Spleen (tissue), 11 donors: Measurements from ENCODE around the gene SH3BP4. TPM values are rescaled to one million over a fixed set of nuclear protein-coding genes. Genes with fewer than 3 reads are reported as not detected.

Experiments used
- DNase-seq: peaks from one replicate; pipeline ENCODE4 v3.0.0-alpha.2; 2020
- H3K27ac ChIP-seq, 8 donors: fragments of 200-600 bp; sonication (generic) in 7 of 8; 1 replicate in 4 of 8; 2 replicates in 4 of 8; pipeline versions ENCODE4 v1.5.0 to v1.8.0; 2016 to 2021; ENCODE audit warnings: inconsistent platforms in 4 of 8, mild to moderate bottlenecking in 4 of 8, moderate library complexity in 1 of 8
- H3K27me3 ChIP-seq, 7 donors: fragments of 200-600 bp; sonication (generic) in 6 of 7; replicated peaks in 1 of 7; 1 replicate in 4 of 7; 2 replicates in 3 of 7; pipeline versions ENCODE4 v1.5.0 to v1.8.0; 2016 to 2021; ENCODE audit warnings: inconsistent platforms in 3 of 7, mild to moderate bottlenecking in 1 of 7
- H3K36me3 ChIP-seq, 6 donors: fragments of 200-600 bp; sonication (generic) in 5 of 6; 1 replicate in 4 of 6; 2 replicates in 2 of 6; pipeline versions ENCODE4 v1.5.0 to v1.8.0; 2016 to 2021; ENCODE audit warnings: inconsistent platforms in 2 of 6
- H3K4me1 ChIP-seq, 6 donors: fragments of 200-600 bp; sonication (generic) in 5 of 6; 1 replicate in 3 of 6; 2 replicates in 3 of 6; pipeline versions ENCODE4 v1.5.0 to v1.8.0; 2016 to 2021; ENCODE audit warnings: inconsistent platforms in 3 of 6
- H3K4me3 ChIP-seq, 8 donors: fragments of 200-600 bp; sonication (generic) in 7 of 8; 1 replicate in 4 of 8; 2 replicates in 4 of 8; pipeline versions ENCODE4 v1.5.0 to v1.8.0; 2016 to 2021; ENCODE audit warnings: inconsistent platforms in 4 of 8, mild to moderate bottlenecking in 4 of 8, moderate library complexity in 2 of 8
- H3K9me3 ChIP-seq, 8 donors: fragments of 200-600 bp; sonication (generic) in 7 of 8; 1 replicate in 4 of 8; 2 replicates in 4 of 8; pipeline versions ENCODE4 v1.5.0 to v1.8.0; 2016 to 2021; ENCODE audit warnings: inconsistent platforms in 4 of 8
- CTCF ChIP-seq, 11 experiments: fragments of 200-600 bp in 7 of 11; fragments of 450-650 bp in 4 of 11; sonication (generic) in 4 of 11; IDR thresholded peaks in 8 of 11; conservative IDR thresholded peaks in 3 of 11; 1 replicate in 7 of 11; 2 replicates in 4 of 11; pipeline versions ENCODE4 v1.4.0 to v1.8.0; 2016 to 2021; ENCODE audit warnings: antibody characterized with exemption in 11 of 11, inconsistent platforms in 4 of 11, mild to moderate bottlenecking in 1 of 11
- POLR2A ChIP-seq, 3 donors: fragments of 450-650 bp; IDR thresholded peaks; one replicate each; pipeline ENCODE4 v1.5.1; 2017; ENCODE audit warnings: antibody characterized with exemption in 3 of 3, mild to moderate bottlenecking in 1 of 3
- POLR2AphosphoS5 ChIP-seq, 3 donors: sonication (generic); formaldehyde crosslinking; IDR thresholded peaks; one replicate each; pipeline ENCODE4 v1.5.1; 2017; ENCODE audit warnings: antibody characterized with exemption in 3 of 3
- WGBS, 5 donors: extraction: QIAGEN DNeasy Blood & Tissue Kit in 3 of 5; methylation state at CpG; one replicate each; pipeline versions ENCODE4 v1.1.5 to v1.1.7; 2013 to 2018; 5-methylcytosine and 5-hydroxymethylcytosine counted together
- intact Hi-C: fragments of 100-400 bp; cut with DNase I; formaldehyde crosslinking; loops from one replicate; pipeline ENCODE4 v1.15.0; 2023; ENCODE audit warnings: low total_unique reads
- polyA plus RNA-seq, 3 donors: library from polyadenylated mRNA; stranded (reverse); fragments of 200-250 nt; gene quantifications; one replicate each; pipeline ENCODE4 v1.2.1, GENCODE V29; 2013
- total RNA-seq, 7 donors: library from RNA; depleted of rRNA in 3 of 7; stranded (reverse); fragments of >200 nt in 3 of 7; fragmentation: NEBNext Ultra II Directional in 4 of 7; extraction: Animal tissue kit (Norgen Biotek cat#: 25700) in 4 of 7; gene quantifications; one replicate each; pipeline versions ENCODE4 v1.1.0 to v1.2.1, GENCODE V29; 2016 to 2021
- donor health status: healthy with polysubstance abuse.
- donor health status: DM: no; HTN: no; CAD: no; lungs with moderate emphysema.
- donor health status: DM: no; HTN: no; CAD: no.
- donor health status: Bipolar disorder and iron deficiency.
- donor health status: healthy.
- donor health status: DM: no; HTN: no; CAD: no.
- donor health status: DM: yes; HTN: yes; CAD: no.

Gene SH3BP4
- total and polyA plus RNA-seq, 10 donors: 2.3 to 21.0 (median 12.4) TPM

GRCh38 chr2:234987754-234988153, 35.9 kb downstream of the SH3BP4 start:
- TF ChIP-seq POLR2AphosphoS5 (IDR thresholded peaks at IDR 0.05) (no peak), CTCF (IDR thresholded peaks at IDR 0.05 in 8 of 11, conservative IDR thresholded peaks at IDR 0.05 in 3 of 11) (no peak), POLR2A (IDR thresholded peaks at IDR 0.05) (no peak)
- peaks cover 0 to 36% (median 12%) of the 10 kb centered on the region in 6 donors for H3K4me1 ChIP-seq
- H3K4me3 ChIP-seq: no peak overlapping the region
- no peaks in the 10 kb centered on the region for H3K9me3 ChIP-seq
- no peak for DNase-seq
- no peaks in the 10 kb centered on the region for H3K36me3 ChIP-seq
- peaks cover 0 to 4% (median 0%) of the 10 kb centered on the region in 7 donors for H3K27me3 ChIP-seq
- intact Hi-C loops: no loop called here
- WGBS, 5 donors: 87 to 96% (median 93%) methylated on average over 7 of the region's 7 CpGs
- H3K27ac ChIP-seq: no peak overlapping the region

DNA sequence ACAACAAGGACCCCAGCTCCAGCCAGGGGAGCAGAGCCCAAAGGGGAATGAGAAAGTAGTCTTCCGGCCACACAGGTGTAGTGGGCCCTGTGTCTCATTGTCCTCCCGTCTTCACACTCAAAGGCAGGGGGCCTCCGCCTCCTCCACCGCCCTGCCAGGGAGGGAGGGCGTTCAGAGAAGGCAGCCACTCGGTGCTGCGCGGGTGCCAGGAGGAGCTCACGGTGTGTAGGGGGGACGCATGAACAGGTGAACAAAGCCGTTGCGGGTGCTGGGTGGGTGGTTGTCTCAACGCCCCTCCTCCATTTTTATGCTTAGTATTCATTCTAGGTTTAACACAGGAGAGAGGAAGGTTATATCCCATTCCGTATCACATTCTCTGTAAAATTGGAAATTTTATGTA, 36.7 kb downstream of the SH3BP4 start:
- Histone ChIP-seq H3K27ac (peak overlapping the region in 4 of 8 donors; percentile 17 to 32 (median 19)), H3K9me3 (no peaks in the 10 kb centered on the region), H3K4me1 (peaks cover 0 to 37% (median 17%) of the 10 kb centered on the region in 6 donors), H3K27me3 (no peaks in the 10 kb centered on the region), H3K4me3 (no peak overlapping the region), H3K36me3 (no peaks in the 10 kb centered on the region)
- DNase-seq: no peak
- no peak for TF ChIP-seq POLR2A (IDR thresholded peaks at IDR 0.05)
- no peak for TF ChIP-seq CTCF (IDR thresholded peaks at IDR 0.05 in 8 of 11, conservative IDR thresholded peaks at IDR 0.05 in 3 of 11)
- TF ChIP-seq POLR2AphosphoS5 (IDR thresholded peaks at IDR 0.05): no peak
- WGBS, 5 donors: 94 to 99% (median 96%) methylated on average over 14 of the region's 14 CpGs
- intact Hi-C loops: no loop called here

GRCh38 chr2:234989183-234989701, 37.4 kb downstream of the SH3BP4 start:
- 22 to 36% (median 31%) methylated on average over 13 of the region's 13 CpGs for WGBS, 5 donors

DNA sequence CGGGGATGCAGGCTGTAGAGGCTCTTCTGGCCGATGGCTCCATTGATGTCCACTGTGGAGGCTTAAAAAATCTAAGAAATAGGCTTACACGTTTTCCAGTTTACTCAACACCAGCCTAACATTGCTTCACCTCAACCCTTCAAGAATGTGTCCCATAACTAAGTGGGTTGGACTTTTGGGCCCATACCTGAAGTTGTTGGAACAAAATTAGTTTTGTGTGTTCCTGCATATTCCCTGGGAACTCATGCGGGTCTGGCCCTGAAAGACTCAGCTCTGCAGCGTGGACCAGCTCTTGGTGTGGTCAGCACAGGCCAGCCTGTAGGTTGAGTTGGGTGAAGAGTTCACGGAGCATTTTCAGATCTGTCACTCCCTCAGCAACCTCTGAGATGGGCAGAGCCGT, 38.5 kb downstream of the SH3BP4 start:
- no peak for DNase-seq
- Histone ChIP-seq H3K27me3 (peaks cover 0 to 11% (median 0%) of the 10 kb centered on the region in 7 donors), H3K27ac (no peak overlapping the region), H3K36me3 (no peaks in the 10 kb centered on the region), H3K4me3 (no peak overlapping the region), H3K9me3 (no peaks in the 10 kb centered on the region), H3K4me1 (peaks cover 0 to 51% (median 29%) of the 10 kb centered on the region in 6 donors)
- 77 to 95% (median 81%) methylated on average over 7 of the region's 7 CpGs for WGBS, 5 donors
- intact Hi-C loops: no loop called here
- TF ChIP-seq POLR2AphosphoS5 (IDR thresholded peaks at IDR 0.05) (no peak), CTCF (IDR thresholded peaks at IDR 0.05 in 8 of 11, conservative IDR thresholded peaks at IDR 0.05 in 3 of 11) (no peak), POLR2A (IDR thresholded peaks at IDR 0.05) (no peak)

More at GRCh38 chr2:234989183-234989701, 37.4 kb downstream of the SH3BP4 start:
- peaks cover 0 to 2% (median 0%) of the 10 kb centered on the region in 7 donors for H3K27me3 ChIP-seq
- intact Hi-C loops: no loop called here
- H3K36me3 ChIP-seq: no peaks in the 10 kb centered on the region
- no peak for DNase-seq
- peaks cover 0 to 42% (median 24%) of the 10 kb centered on the region in 6 donors for H3K4me1 ChIP-seq
- no peak overlapping the region for H3K4me3 ChIP-seq
- H3K27ac ChIP-seq: peak overlapping the region in 5 of 8 donors; percentile 17 to 32 (median 19)
- no peaks in the 10 kb centered on the region for H3K9me3 ChIP-seq
- no peak for TF ChIP-seq POLR2A (IDR thresholded peaks at IDR 0.05)
- peak; percentile 8 to 87 (median 85) for TF ChIP-seq POLR2AphosphoS5 (IDR thresholded peaks at IDR 0.05)
